GM21529 (cell line): ENCODE data around the gene SPACA7.
"Not testable (repeated sequence)": the region's sequence is repeated elsewhere in the genome, so short reads cannot be mapped to it uniquely, and the experiment has no call there.

Experiments
- ATAC-seq: cut with Tn5 transposase; IDR thresholded peaks from one replicate; pipeline ENCODE4 v1.9.1; 2021; ENCODE audit not compliant: unreplicated experiment

The SPACA7 gene

GRCh38 chr13:112349681-112350080, 26.5 kb upstream of the SPACA7 start:
- ATAC-seq: no peak

GRCh38 chr13:112350300-112350699, 25.9 kb upstream of the SPACA7 start:
- no peak for ATAC-seq

- no peak for ATAC-seq
Observed at GRCh38 chr13:112351825-112352224, 24.3 kb upstream of the SPACA7 start.

- ATAC-seq: no peak
Observed at GRCh38 chr13:112353856-112354255, 22.3 kb upstream of the SPACA7 start.

GRCh38 chr13:112354330-112355273, 21.6 kb upstream of the SPACA7 start:
- ATAC-seq: no peak

- no peak for ATAC-seq
Observed at GRCh38 chr13:112355274-112355838, 20.8 kb upstream of the SPACA7 start.

GRCh38 chr13:112356190-112356589, 20.0 kb upstream of the SPACA7 start:
- ATAC-seq: no peak

- no peak for ATAC-seq
Observed at GRCh38 chr13:112358156-112358555, 18.0 kb upstream of the SPACA7 start.

GRCh38 chr13:112362021-112362420, 14.1 kb upstream of the SPACA7 start:
- no peak for ATAC-seq

GRCh38 chr13:112363867-112364528, 12.2 kb upstream of the SPACA7 start:
- ATAC-seq: no peak

GRCh38 chr13:112366907-112367646, 9.1 kb upstream of the SPACA7 start:
- no peak for ATAC-seq

GRCh38 chr13:112368883-112369282, 7.3 kb upstream of the SPACA7 start:
- ATAC-seq: no peak

- ATAC-seq: no peak
Observed at GRCh38 chr13:112370311-112370710, 5.8 kb upstream of the SPACA7 start.

GRCh38 chr13:112374271-112374670, 1.9 kb upstream of the SPACA7 start:
- no peak for ATAC-seq

GRCh38 chr13:112391746-112392145, 15.6 kb downstream of the SPACA7 start:
- no peak for ATAC-seq

GRCh38 chr13:112392719-112393118, 16.6 kb downstream of the SPACA7 start:
- no peak for ATAC-seq

- ATAC-seq: not testable (repeated sequence)
Observed at GRCh38 chr13:112395022-112395421, 18.9 kb downstream of the SPACA7 start.

GRCh38 chr13:112395941-112396340, 19.8 kb downstream of the SPACA7 start:
- not testable (repeated sequence) for ATAC-seq

GRCh38 chr13:112397108-112397507, 21.0 kb downstream of the SPACA7 start:
- ATAC-seq: no peak

- not testable (repeated sequence) for ATAC-seq
Observed at GRCh38 chr13:112398347-112398746, 22.2 kb downstream of the SPACA7 start.

- not testable (repeated sequence) for ATAC-seq
Observed at GRCh38 chr13:112409828-112410227, 33.7 kb downstream of the SPACA7 start.
